Suppressor macrophage treated with lipopolysaccharide for 4 hours (primary cell): ENCODE measurements around the gene ATP11A.
"Not testable (repeated sequence)": the region's sequence is repeated elsewhere in the genome, so short reads cannot be mapped to it uniquely, and the experiment has no call there.

ENCODE experiments used
- DNase-seq: peaks from one replicate; pipeline ENCODE4 v3.0.0-alpha.2; 2020

The ATP11A gene

GRCh38 chr13:112843392-112844111, 153.7 kb downstream of the ATP11A start:
- DNase-seq: no peak

DNA sequence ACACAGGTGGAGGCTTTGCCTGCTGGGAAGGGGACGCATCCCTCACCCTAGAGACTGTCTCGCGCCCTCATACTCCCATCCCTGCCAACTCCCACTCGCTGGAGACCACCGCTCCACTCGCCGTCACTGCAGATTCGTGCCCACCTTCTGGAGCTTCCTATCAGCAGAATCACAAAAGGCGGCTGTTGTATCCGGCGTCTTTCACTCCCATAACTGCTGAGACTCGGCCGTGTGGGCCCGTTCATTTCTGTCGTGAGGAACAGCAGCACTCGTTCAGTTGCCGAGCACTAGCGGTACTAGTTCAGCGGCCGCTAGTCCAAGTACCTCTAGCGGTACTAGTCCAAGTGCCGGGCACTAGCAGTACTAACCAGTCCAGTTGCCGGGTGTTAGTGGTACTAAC, 154.6 kb downstream of the ATP11A start:
- DNase-seq: no peak

DNA sequence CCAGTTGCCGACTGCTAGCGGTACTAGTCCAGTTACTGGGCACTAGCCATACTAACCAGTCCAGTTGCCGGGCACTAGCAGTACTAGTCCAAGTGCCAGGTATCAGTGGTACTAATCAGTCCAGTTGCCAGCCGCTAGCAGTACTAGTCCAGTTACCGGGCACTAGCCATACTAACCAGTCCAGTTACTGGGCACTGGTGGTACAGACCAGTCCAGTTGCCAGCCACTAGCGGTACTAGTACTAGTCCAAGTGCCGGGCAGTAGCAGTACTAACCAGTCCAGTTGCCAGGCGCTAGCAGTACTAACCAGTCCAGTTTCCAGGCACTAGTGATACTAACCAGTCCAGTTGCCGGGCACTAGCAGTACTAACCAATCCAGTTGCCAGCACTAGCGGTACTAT, 155.0 kb downstream of the ATP11A start:
- DNase-seq: no peak

DNA sequence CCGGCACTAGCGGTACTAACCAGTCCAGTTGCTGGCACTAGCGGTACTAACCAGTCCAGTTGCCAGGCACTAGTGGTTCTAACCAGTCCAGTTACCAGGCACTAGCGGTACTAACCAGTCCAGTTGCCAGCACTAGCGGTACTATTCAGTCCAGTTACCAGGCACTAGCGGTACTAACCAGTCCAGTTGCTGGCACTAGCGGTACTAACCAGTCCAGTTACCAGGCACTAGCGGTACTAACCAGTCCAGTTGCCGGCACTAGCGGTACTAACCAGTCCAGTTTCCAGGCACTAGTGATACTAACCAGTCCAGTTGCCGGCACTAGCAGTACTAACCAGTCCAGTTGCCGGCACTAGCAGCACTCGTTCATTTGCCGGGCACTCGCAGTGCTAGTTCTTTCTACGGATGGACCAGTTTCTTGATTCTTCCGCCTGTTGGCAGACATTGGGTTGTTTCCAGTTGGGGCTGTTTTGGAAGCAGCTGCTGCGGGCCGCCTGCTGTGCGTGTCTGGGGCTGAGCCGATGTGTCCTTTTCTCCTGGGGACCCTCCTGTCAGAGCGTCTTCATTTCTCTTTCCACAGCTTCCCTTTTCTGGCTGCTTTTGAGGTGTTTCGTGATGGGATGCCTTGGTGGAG, 155.8 kb downstream of the ATP11A start:
- no peak for DNase-seq

GRCh38 chr13:112846411-112847115, 156.7 kb downstream of the ATP11A start:
- no peak for DNase-seq

DNA sequence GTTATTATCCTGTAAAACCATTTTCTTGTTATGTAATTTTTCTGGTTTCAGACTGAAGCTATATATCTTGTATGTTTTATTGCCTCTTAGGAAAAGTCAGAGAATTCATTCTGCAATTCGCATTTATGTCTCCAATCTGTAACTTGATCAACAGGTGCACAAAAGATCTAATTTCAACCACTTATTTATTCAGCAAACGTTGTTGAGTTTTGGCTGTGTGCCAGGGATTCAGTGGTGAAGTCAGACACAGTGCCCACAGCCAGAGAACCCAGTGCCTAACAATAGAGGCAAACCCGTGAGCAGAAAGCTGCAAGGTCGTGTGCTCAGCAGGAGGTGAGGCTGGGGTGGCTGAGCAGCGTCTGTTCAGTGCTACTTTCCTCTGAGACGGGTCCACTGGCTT, 159.7 kb downstream of the ATP11A start:
- no peak for DNase-seq

GRCh38 chr13:112850273-112850672, 160.4 kb downstream of the ATP11A start:
- no peak for DNase-seq

DNA sequence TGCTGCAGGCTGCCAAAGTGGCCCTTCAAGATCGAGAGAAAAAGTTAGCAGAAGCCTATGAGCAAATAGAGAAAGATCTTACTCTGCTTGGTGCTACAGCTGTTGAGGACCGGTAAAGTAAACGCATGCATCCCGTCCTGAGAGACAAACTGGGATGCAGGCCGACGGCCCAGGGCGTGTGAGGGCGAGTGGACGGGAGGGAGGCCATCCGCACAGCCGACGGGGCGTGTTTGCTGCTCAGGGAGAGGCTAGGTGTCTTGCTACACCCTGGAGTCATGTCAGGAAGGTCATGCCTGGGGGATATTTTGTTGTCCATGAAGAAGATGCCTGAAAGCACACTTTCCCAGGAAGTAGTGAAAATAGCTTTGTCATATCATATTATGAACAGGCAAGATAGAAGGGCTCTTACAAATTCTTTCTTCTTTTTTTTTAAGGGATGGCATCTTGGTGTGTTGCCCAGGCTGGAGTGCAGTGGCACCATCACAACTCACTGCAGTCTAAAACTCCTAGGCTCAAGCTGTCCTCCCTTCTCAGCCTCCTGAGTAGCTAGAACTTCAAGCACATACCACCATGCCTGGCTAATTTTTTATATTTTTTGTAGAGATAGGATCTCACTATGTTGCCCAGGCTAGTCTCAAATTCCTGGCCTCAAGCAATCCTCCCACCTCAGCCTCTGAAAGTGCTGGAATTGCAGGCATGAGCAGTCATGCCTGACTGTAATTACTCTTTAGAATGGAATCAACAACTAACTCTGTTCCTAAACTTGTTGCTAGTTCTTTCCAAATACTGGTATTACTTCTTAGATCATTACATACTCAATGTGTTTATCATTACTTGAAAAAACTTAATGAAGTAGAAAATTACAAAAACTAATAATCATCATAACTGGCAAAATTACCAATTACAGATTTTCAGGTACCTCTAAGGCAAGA, 161.5 kb downstream of the ATP11A start:
- DNase-seq: no peak

- DNase-seq: no peak
These were observed 162.6 kb downstream of the ATP11A start for GRCh38 chr13:112852392-112852791.

DNA sequence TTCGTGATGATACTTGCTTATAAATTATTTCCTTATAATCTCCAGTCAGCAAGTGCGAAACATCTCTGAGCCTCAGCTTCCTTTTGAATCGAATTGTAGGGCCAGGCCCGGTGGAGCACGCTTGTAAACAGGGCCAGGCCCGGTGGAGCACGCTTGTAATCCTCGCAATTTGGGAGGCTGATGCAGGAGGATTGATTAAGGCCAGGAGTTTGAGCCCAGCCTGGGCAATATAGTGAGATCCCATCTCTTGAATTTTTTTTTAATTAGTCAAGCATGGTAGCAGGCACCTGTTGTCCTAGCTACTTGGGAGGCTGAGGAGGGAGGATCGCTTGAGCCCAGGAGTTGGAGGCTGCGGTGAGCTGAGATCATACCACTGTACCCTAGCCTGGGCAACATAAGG, 163.0 kb downstream of the ATP11A start:
- DNase-seq: no peak

- no peak for DNase-seq
These were observed 164.5 kb downstream of the ATP11A start for GRCh38 chr13:112854321-112854720.

GRCh38 chr13:112855859-112856258, 166.0 kb downstream of the ATP11A start:
- DNase-seq: no peak

DNA sequence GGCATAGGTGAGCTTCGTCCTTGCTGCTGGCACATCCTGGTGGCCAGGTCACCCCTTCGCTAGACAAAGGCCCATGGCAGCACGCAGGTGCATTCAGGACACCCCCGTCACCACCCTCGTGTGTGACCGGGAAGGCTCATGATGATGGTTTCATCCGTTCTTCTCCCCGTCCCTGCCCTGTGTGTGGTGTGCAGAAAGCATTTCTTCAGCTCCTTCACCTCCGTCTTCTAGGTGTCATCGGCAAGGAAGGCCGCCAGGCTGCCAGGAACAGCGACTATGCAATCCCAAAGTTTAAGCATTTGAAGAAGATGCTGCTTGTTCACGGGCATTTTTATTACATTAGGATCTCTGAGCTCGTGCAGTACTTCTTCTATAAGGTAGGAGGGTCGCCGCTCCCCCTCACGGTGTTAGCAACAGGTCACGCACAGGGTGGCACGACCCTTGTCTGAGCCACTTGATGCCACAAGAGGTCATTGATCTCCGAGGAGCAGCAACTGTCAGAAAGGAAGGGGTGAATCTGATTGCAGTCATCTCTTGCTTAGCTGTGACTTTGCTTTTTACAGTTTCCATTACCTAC, 168.2 kb downstream of the ATP11A start:
- DNase-seq: no peak

GRCh38 chr13:112859128-112859816, 169.4 kb downstream of the ATP11A start:
- DNase-seq: no peak

GRCh38 chr13:112859817-112860190, 170.0 kb downstream of the ATP11A start:
- DNase-seq: no peak

DNA sequence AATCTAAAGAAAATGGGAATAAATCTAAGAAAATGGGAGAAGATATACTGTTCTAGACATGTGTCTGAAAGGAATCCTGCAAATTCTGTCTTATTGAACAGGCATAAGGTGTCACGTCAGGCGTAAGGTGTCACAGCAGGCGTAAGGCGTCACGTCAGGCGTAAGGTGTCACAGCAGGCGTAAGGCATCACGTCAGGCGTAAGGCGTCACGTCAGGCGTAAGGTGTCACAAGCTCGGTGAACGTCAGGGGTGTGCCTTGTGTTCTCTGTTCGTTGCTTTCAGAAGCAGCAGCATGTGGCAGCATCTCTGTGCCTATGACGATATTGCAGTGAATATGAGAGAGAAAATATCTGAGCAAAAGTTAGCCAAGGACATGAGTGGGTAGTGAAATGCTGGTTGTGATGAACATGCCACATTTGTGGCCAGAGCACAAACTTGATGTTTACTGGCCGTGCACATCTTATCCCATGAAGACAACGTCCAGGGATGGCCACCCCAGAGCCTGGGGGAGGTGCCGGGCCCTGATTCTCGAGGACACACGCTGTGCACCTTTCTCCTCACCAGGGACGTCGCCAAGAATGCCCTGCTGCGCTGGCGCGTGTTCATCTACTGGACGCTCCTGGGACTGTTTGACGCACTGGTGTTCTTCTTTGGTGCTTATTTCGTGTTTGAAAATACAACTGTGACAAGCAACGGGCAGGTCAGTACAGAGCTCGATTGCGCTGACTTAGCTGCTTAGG, 172.2 kb downstream of the ATP11A start:
- DNase-seq: no peak

DNA sequence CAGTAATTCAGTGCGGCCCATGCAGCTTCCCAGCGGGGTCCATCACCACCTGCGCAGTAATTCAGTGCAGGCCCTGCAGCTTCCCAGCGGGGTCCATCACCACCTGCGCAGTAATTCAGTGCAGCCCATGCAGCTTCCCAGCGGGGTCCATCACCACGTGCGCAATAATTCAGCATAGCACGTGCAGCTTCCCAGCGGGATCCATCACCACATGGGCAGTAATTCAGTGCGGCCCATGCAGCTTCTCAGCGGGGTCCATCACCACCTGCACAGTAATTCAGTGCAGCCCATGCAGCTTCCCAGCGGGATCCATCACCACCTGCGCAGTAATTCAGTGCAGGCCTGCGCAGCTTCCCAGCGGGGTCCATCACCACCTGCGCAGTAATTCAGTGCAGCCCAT, 173.5 kb downstream of the ATP11A start:
- DNase-seq: not testable (repeated sequence)

DNA sequence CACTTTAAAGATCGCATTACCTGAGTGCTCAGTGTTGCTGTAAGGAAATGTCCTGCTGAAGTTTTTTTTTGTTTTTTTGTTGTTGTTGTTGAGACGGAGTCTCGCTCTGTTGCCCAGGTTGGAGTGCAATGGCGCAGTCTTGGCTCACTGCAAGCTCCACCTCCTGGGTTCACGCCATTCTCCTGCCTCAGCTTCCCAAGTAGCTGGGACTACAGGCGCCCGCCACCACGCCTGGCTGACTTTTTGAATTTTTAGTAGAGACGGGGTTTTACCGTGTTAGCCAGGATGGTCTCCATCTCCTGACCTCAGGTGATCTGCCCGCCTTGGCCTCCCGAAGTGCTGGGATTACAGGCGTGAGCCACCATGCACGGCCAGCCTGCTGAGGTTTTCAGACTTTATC, 175.6 kb downstream of the ATP11A start:
- not testable (repeated sequence) for DNase-seq

DNA sequence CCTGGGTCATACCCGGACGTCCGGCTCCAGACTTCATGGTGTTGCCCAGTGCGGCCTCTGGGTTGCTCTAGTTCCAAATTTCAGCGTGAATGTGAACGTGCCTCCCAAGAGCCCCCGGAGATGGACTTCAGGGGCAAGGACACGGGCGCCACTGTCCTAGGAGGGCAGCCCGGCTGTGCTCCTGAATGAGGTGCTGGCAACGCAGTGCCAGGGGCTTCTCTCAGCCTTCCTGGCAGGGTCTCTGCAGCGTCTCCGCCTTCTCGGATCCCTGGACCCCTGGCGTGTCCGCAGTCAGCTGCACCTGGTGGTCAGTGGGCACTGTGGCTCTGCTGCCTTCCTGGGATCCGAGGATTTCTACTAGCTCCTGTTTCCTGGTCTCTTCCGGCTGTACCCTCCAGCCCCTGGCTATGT, 177.5 kb downstream of the ATP11A start:
- no peak for DNase-seq

DNA sequence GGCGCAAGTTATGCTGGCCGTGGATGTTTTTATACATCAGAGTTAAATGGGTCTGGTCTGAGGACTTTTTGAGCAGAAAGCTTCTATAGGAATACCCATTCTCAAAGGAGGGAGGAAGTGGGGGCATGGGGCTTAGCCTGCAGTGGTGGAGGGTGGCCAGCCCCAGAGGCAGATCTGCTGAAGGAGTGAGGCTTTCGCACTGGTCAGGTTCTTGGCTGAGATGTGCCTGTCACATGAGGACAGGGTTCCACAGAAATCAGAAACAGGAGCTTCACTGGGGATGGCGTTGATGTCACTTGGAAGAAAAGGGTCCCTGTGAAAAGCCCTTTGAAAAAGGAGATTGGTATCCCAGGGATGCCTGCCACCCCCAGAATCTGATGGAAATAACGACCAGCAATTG, 178.5 kb downstream of the ATP11A start:
- DNase-seq: no peak
